NB4 (cell line): ENCODE data around the gene TEN1.

Experiments
- DNase-seq: peaks from one replicate; pipeline ENCODE4 v3.0.0; 2010; ENCODE audit warnings: low read depth
- H3K4me3 ChIP-seq: one replicate; pipeline ENCODE4 v1.5.1; 2011; ENCODE audit warnings: mild to moderate bottlenecking, low read depth, low read length, moderate library complexity
- CTCF ChIP-seq: IDR thresholded peaks from one replicate; pipeline ENCODE4 v1.5.1; 2012; ENCODE audit warnings: low read depth, low read length
- MAX ChIP-seq: IDR thresholded peaks from 2 replicates; pipeline ENCODE4 v1.6.1; 2011; ENCODE audit warnings: low read depth, low read length
- MYC ChIP-seq: IDR thresholded peaks from 2 replicates; pipeline ENCODE4 v1.6.1; 2011; ENCODE audit warnings: low read depth, low read length
- POLR2A ChIP-seq: IDR thresholded peaks from 2 replicates; pipeline ENCODE4 v1.6.1; 2011; ENCODE audit warnings: mild to moderate bottlenecking; ENCODE audit not compliant: insufficient read length; ENCODE audit errors: extremely low read depth

TEN1 gene

GRCh38 chr17:76019833-76020467 is 40.9 kb downstream of the TEN1 start:
- TF ChIP-seq CTCF (no peak), MYC (no peak), POLR2A (no peak), MAX (no peak)
- DNase-seq = no peak
- H3K4me3 ChIP-seq = no peak overlapping the region

GRCh38 chr17:76022285-76022684 is 43.2 kb downstream of the TEN1 start:
- H3K4me3 ChIP-seq = no peak overlapping the region
- TF ChIP-seq POLR2A = no peak
- no peak for TF ChIP-seq MYC
- no peak for TF ChIP-seq CTCF
- TF ChIP-seq MAX = no peak
- DNase-seq = no peak

- no peak overlapping the region for H3K4me3 ChIP-seq
- no peak for DNase-seq
- TF ChIP-seq MYC (no peak), MAX (no peak), CTCF (no peak), POLR2A (no peak)
These were observed 44.2 kb downstream of the TEN1 start for GRCh38 chr17:76022973-76023899.

- TF ChIP-seq MYC (no peak), CTCF (no peak), POLR2A (no peak), MAX (no peak)
- no peak overlapping the region for H3K4me3 ChIP-seq
- no peak for DNase-seq
These were observed 44.8 kb downstream of the TEN1 start for GRCh38 chr17:76023900-76024237.

GRCh38 chr17:76024353-76024752 is 45.3 kb downstream of the TEN1 start:
- H3K4me3 ChIP-seq = no peak overlapping the region
- TF ChIP-seq POLR2A (no peak), CTCF (no peak)
- no peak for DNase-seq
